ENCODE measurements around the gene CDH13.

GRCh38 chr16:83542491-83542890, 915.7 kb downstream of the CDH13 start:
- TF ChIP-seq YY1 (IDR thresholded peaks at IDR 0.05; ENCODE audit: low read depth, low read length) = no peak
- no peak for TF ChIP-seq POLR2A (IDR thresholded peaks at IDR 0.05; ENCODE audit: low read depth, low read length)
- TF ChIP-seq MAX (IDR thresholded peaks at IDR 0.05; ENCODE audit: low read depth, low read length) = no peak
- no peak for TF ChIP-seq RFX5 (IDR thresholded peaks at IDR 0.05; ENCODE audit: low read depth, low read length)
- TF ChIP-seq NFYB (IDR thresholded peaks at IDR 0.05; ENCODE audit: insufficient read depth, low read depth, low read length) = no peak
- no peak for TF ChIP-seq ESRRA (IDR thresholded peaks at IDR 0.05; ENCODE audit: low read length)
